CD4-positive, alpha-beta memory T cell (primary cell): ENCODE results near the gene PGGT1B. TPM values are rescaled to one million over a fixed set of nuclear protein-coding genes. Genes with fewer than 3 reads are reported as not detected.

Experiments
- CTCF ChIA-PET: fragments of 350-600 bp; sonication (Branson Sonifier 250); formaldehyde crosslinking; loops from one replicate; lab custom pipeline; 2021; ENCODE audit warnings: inconsistent platforms; ENCODE audit not compliant: partially characterized antibody; lab: Charles Lee
- POLR2A ChIA-PET: fragments of 350-600 bp; sonication (Branson Sonifier 250); formaldehyde crosslinking; loops from one replicate; lab custom pipeline; 2021; ENCODE audit not compliant: partially characterized antibody; lab: Charles Lee
- DNase-seq, 5 donors: peaks; one replicate each; pipeline versions ENCODE4 v3.0.0 to v3.0.0-alpha.2; 2020 to 2022; ENCODE audit warnings: mixed read lengths in 1 of 5
- H3K27ac ChIP-seq: one replicate; pipeline ENCODE4 v1.7.0; 2013; ENCODE audit warnings: low read depth, low read length
- H3K27me3 ChIP-seq: 2 replicates; pipeline ENCODE4 v1.7.0; 2013; ENCODE audit warnings: mild to moderate bottlenecking, low read length, moderate library complexity; ENCODE audit not compliant: insufficient read depth
- H3K36me3 ChIP-seq: 2 replicates; pipeline ENCODE4 v1.7.0; 2013; ENCODE audit warnings: mild to moderate bottlenecking, low read length, moderate library complexity; ENCODE audit not compliant: insufficient read depth
- H3K4me1 ChIP-seq: 2 replicates; pipeline ENCODE4 v1.7.0; 2013; ENCODE audit warnings: mild to moderate bottlenecking, low read length, moderate library complexity; ENCODE audit not compliant: insufficient read depth
- H3K4me3 ChIP-seq, 2 donors: one replicate each; pipeline ENCODE4 v1.7.0; 2013; ENCODE audit warnings: low read length in 2 of 2, mild to moderate bottlenecking in 1 of 2
- H3K9me3 ChIP-seq, 2 donors: one replicate each; pipeline ENCODE4 v1.7.0; 2013; ENCODE audit warnings: low read length in 2 of 2, control low read depth in 1 of 2; ENCODE audit not compliant: control insufficient read depth in 1 of 2
- H3K27ac Mint-ChIP-seq, 7 donors: one replicate each; pipeline ENCODE4 v1.8.0; 2020 to 2021; ENCODE audit warnings: mixed read lengths in 7 of 7, mild to moderate bottlenecking in 6 of 7, inconsistent platforms in 3 of 7, moderate library complexity in 3 of 7
- H3K27me3 Mint-ChIP-seq, 2 donors: one replicate each; pipeline ENCODE4 v1.8.0; 2020 to 2021; ENCODE audit warnings: mixed read lengths in 2 of 2
- H3K36me3 Mint-ChIP-seq, 2 donors: one replicate each; pipeline ENCODE4 v1.8.0; 2020 to 2021; ENCODE audit warnings: mixed read lengths in 2 of 2, inconsistent platforms in 1 of 2, mild to moderate bottlenecking in 1 of 2
- H3K4me1 Mint-ChIP-seq, 4 donors: one replicate each; pipeline ENCODE4 v1.8.0; 2020 to 2021; ENCODE audit warnings: mixed read lengths in 4 of 4, mild to moderate bottlenecking in 1 of 4
- H3K4me3 Mint-ChIP-seq, 8 donors: one replicate each; pipeline ENCODE4 v1.8.0; 2020 to 2021; ENCODE audit warnings: mixed read lengths in 8 of 8, mild to moderate bottlenecking in 7 of 8, moderate library complexity in 6 of 8, inconsistent platforms in 3 of 8
- H3K9me3 Mint-ChIP-seq, 8 donors: one replicate each; pipeline ENCODE4 v1.8.0; 2020 to 2021; ENCODE audit warnings: mixed read lengths in 8 of 8, mild to moderate bottlenecking in 5 of 8, inconsistent platforms in 3 of 8, moderate library complexity in 1 of 8
- intact Hi-C: fragments of 100-400 bp; cut with micrococcal nuclease; formaldehyde crosslinking; loops from one replicate; pipeline ENCODE4 v1.15.1; 2023
- polyA plus RNA-seq, 2 donors: library from polyadenylated mRNA; unstranded; fragments of 300-500 nt; fragmentation: Illumina TruSeq; gene quantifications; one replicate each; pipeline ENCODE4 v1.2.3, GENCODE V29; 2021
- total RNA-seq, 2 experiments: library from RNA; stranded (reverse); gene quantifications; one replicate each; pipeline ENCODE4 v1.2.3, GENCODE V29; 2021

The PGGT1B gene
- total and polyA plus RNA-seq, 4 experiments from 2014 or later: 13.7 to 42.4 (median 28.7) TPM

DNA sequence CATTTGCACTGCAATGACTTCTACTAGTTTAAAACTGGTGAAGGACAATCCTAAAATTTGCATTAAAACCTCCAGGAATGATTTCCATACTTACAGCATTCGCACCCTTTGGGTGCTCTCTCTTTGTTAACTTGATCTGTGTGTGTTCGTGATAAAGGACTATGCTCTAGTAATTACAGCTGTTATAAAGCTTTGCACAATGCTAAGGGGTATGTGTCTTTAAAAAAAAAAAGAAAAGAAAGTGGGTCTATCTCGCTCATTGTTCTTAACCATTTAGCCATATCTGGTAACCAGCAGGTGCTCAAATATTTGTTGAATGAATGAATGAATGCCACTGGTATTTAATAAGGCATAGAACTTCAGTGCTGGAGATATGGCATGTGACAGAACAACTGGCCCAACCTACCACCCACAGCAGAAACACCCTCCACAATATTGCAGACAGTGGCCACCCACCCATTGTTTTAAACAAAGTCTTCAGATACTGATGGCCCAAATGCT, 101.7 kb downstream of the PGGT1B start:
- H3K27me3 ChIP-seq: no peaks in the 10 kb centered on the region
- Mint-ChIP-seq H3K27me3 (peaks cover 30 to 34% of the 10 kb centered on the region in 2 donors), H3K9me3 (peaks cover 0 to 9% (median 1%) of the 10 kb centered on the region in 8 donors), H3K4me3 (no peak overlapping the region), H3K36me3 (no peaks in the 10 kb centered on the region), H3K4me1 (no peaks in the 10 kb centered on the region), H3K27ac (no peak overlapping the region)
- no peaks in the 10 kb centered on the region for H3K9me3 ChIP-seq
- no peak for DNase-seq
- no peaks in the 10 kb centered on the region for H3K4me1 ChIP-seq
- intact Hi-C loops: no loop called here
- H3K36me3 ChIP-seq: no peaks in the 10 kb centered on the region
- ChIA-PET CTCF (no interaction called here), POLR2A (no interaction called here)
- no peak overlapping the region for H3K27ac ChIP-seq
- no peak overlapping the region for H3K4me3 ChIP-seq

Other genes with a start within 250 kb of the PGGT1B start
- gene TRIM36, start 93.0 kb downstream of the PGGT1B start, total RNA-seq: not detected
- gene TRIM36, start 93.0 kb downstream of the PGGT1B start, polyA plus RNA-seq: not detected
- 1 to 10 TPM; 5.9 to 6.3 TPM for gene CCDC112, start 33.8 kb upstream of the PGGT1B start, total RNA-seq
- gene CCDC112, start 33.8 kb upstream of the PGGT1B start, polyA plus RNA-seq: 1 to 10 TPM; 2.4 to 4.7 TPM